Measurements from ENCODE around the gene TRAF7.

TRAF7 gene

DNA sequence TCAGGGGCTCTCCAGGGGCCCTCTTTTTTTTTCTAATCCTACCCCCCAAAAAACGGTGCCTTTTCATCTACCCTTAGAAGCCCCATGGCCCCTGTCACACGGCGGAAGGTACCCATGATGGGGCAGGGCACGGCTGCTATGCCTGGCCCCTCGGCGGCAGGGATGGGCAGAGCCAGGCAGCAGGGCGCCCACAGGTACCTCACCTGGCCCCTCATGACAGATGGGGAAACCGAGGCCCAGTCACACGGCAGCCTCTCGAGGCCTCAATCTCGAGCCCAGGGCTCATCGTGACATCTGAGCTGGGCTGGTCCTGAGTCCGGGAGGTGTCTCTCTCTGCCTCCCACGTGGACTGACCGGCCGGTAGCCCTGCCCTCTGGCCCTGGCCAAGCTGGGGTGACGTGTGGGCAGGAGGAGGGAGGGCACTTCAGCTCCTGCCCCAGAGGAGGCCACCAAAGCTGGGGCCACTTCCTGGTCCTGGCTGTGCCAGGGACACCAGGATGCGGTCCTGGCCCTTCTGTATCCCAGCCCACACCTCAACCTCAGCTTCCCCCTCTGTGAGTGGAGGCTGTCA, 11.6 kb downstream of the TRAF7 start:
- DNase-seq = no peak

- DNase-seq = no peak
These were observed 14.5 kb downstream of the TRAF7 start for GRCh38 chr16:2170080-2170479.

- DNase-seq = no peak
These were observed 15.2 kb downstream of the TRAF7 start for GRCh38 chr16:2170587-2171435.

DNA sequence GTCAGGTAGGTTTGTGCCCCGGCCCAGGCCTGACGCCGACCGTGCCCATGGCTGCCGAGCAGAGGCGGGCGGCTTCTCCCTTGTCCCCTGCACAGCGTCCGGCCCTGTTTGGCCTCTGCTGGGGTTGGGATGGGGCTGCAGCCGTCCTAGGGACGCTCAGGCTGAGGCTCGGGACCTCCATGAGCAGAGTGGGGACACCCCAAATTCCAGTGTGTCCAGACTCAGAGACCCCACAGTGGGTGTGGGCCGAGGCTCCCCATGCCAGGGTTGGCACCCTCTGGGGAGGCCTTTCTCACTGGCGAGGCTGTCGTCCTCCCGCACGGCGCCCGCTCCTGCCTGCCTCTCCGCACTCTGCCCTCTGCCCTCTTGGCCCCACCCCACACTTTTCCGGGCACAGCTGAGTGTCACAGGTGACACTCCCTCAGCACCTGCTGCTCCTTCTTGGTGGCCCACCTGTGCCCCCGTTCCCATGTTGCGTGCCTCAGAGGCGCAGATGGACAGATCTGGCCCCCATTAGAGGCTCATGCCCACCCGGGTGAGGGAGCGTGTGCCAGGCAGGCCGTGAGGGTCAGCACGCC, 16.1 kb downstream of the TRAF7 start:
- no peak for DNase-seq

- DNase-seq = no peak
These were observed 17.2 kb downstream of the TRAF7 start for GRCh38 chr16:2172688-2173335.

DNA sequence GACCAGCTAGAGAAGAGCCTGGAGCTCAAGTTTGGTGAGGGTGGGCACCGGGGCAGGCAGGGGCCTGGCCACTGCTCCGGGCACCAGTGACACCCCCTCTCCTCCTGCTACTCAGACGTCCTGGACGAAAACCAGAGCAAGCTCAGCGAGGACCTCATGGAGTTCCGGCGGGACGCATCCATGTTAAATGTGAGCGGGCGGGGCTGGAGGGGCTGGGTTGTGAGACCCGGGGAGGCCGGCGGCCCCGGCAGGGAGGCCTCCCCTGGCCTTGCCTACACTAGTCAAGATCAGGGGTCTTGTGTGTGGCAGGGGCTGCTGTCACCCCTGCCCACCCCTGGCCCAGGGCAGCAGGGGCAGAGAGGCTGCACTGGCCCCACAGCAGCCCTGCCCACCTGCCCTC, 17.8 kb downstream of the TRAF7 start:
- DNase-seq = no peak

- DNase-seq = no peak
These were observed 18.3 kb downstream of the TRAF7 start for GRCh38 chr16:2173916-2174315.

DNA sequence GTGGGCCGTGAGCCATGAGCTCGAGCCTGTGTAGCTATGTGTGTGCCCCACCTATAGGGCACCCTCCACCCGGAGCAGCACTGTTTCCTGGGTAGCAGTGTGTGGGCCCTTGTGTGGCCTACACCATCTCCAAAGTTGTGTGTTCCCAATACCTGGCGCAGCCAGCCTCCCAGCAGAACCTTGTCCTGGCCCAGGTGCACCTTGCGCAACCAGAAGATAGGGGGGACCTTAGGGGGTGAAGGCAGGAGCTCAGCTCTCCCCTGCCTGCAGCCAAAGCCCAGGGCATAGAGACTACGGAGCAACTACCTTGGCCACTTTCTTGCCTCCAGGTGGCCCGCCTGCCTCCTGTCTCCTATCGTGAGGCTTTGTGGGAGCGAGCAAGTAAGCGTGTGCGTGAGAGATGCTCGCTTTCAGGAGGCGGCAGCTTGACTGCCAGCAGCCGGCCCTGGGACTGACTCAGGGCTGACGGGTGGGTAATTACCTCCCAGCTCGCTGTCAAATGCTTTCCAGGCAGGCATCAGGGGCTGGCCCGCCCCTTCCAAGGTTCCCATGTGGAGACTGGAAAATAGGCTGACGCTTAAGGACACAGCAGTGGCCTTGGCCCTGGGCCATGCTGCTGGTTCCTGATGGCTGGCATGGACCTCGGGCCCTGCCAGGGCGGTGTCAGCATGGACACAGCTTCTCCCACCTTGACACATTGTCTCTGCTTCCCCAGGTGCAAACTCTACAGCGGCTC, 19.0 kb downstream of the TRAF7 start:
- no peak for DNase-seq

GRCh38 chr16:2175454-2175853, 19.9 kb downstream of the TRAF7 start:
- DNase-seq = no peak

GRCh38 chr16:2176047-2176446, 20.5 kb downstream of the TRAF7 start:
- DNase-seq = no peak

GRCh38 chr16:2177101-2177500, 21.5 kb downstream of the TRAF7 start:
- no peak for DNase-seq

- no peak for DNase-seq
These were observed 22.0 kb downstream of the TRAF7 start for GRCh38 chr16:2177561-2177960.

DNA sequence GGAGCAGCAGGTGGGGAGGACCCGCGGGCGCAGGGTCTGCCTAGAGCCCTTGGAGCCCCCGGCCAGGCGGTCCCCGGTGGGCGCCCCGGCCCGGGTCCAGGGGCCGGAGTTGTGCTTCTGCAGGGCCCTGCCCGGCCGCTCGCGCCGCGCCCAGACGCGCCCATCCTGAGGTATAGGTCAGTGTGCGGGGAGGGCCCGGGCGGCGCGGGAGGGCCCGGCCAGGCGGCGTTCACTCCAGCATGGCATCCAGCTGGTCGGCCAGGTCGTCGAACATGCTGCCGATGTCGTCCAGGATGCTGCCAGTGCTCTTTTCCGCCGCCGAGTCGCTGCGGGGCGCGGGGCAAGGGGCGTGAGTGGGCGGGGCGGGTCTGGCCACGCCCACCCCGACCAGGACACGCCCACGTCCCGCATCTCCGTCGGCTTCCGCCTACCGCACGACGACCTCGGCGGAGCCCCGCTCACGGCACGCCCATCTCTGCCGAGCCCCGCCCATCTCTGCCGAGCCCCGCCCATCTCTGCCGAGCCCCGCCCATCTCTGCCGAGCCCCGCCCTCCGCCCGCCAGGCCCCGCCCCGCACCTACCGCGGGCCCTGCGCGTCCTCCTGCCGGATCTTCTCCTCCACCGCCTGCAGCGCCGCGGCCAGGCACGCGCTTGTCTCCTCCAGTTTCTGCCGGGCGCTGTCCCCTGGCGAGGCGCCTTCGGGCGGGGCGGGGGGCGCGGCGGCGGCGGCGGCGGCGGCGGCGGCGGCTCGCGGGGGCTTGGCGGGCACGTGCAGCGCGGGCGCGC, 22.9 kb downstream of the TRAF7 start:
- DNase-seq = peak; percentile 45

DNA sequence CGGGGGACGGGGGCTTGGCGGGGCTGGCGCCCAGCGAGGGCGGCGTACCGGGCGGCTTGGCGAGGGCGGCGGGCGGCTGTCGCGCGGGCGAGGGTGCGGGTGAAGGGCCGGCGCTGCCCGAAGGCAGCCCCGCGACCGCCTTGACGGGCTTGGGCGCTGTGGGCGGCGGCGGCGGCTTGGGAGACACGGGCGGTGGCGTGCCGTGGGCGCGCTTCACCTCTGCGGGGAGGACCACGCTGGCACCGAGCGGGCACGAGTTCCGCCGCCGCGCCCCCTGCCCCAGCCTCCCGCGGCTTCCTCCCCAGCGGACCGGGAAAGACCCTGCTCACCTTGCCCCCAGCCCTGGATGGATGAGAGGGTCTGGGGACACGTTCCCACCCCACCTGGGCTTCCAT, 23.5 kb downstream of the TRAF7 start:
- DNase-seq = no peak

- no peak for DNase-seq
These were observed 24.0 kb downstream of the TRAF7 start for GRCh38 chr16:2179576-2179975.

DNA sequence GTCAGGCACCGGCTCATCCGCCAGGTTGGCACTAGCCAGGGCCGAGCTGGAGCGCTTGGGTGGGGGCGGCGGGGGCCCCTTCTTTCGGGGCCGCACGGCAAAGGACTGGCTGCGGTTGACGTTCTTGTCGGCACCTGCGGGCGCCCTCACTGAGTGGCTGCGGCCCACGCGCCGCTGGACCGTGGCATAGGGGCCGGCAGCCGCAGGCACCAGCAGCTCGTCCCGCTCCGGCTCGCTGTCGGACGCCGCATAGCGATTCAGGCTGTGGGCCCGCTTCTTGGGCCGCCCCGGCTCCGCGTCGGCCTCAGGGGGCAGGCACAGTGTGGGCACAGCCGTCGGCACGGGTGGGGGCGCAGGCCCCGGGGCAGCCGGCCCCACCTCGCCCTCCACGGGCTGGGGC, 24.9 kb downstream of the TRAF7 start:
- no peak for DNase-seq

DNA sequence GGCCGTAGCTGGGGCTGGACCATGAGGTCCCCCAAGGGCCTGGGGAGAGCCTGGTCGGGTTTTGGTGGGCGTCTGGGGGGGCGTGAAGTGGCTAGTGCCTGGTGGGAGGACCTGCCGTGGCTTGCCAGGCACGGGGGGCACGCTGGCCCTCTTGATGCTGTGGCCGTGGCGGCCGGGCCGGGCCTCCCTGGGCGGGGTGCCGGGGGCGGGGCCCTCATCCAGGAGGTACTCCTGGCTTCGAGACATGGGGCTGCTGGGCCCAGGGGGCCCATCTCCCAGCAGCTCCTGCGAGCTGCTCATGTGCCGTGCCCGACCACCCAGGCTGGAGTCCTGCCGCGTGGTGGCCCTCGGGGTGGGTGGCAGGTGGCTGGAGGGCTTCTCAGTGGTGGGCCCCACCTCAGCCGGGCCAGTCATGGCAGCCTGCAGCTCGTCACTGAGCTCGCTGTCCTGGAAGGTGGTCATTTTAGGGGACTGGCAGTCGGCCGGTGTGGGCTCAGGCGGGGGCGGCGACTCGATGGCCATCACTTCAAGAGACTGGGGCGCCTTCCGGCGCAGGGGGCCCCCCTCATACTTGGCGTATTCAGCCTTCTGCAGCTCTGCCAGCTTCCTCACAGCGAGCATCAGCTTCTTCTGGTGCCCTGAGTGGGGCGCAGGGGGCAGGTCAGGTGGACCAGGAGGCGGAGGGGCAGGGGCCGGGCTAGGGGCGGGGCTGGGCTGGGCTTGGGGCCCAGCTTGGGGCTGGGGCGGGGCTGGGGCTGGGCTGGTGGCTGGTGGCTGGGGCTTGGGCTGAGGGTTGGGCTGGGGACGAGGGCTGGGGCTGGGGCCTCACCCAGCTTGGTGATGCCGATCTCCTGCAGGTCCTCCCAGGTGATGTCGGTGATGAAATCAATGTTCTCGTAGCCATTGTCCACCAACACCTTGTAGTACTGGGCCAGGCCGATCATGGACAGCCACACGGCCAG, 25.7 kb downstream of the TRAF7 start:
- no peak for DNase-seq

DNA sequence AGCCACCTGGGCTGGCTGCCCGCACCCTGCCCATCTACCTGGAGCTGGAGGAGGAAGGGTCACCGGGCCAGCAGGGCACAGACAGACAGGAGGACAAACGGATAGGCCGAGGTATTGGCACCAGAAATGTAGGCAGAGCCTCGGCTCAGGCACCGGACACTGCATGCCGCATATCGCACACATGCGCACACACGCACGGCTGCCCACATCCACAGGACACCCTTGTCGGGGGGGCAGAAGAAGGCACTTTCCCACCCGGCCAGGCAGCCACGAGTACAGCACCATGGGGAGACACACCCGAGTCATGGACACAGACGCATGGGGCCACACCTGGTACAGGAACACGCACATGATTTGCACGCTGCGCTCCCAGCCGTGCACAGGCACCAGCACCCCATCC, 26.4 kb downstream of the TRAF7 start:
- DNase-seq = no peak

DNA sequence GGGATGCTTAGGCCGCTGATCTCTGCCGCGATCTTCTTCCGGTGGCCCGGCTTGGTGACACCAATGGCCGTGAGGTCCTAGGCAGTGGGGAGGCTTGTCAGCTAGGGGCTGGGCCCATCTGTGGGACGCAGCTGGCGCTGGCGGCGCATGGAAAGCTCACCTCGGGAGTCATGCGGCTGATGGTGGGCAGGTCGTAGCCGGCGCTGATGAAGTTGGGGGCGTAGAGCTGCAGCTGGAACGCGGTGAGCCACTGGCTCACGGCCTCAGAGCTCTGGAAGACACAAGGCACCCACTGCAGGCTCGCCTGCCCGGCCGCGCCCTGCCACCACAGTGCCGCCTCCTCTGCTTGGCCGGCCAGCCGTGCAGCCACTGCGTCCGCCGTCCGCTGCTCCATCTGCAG, 28.1 kb downstream of the TRAF7 start:
- DNase-seq = no peak

- DNase-seq = no peak
These were observed 28.8 kb downstream of the TRAF7 start for GRCh38 chr16:2184346-2184745.

GRCh38 chr16:2184962-2185361, 29.4 kb downstream of the TRAF7 start:
- DNase-seq = no peak

Data from hematopoietic multipotent progenitor cell treated with erythropoietin and hydrocortisone succinate and interleukin-3 and kit ligand, for 8 days (in vitro differentiated cells).